ENCODE results near the gene ADAMTS17.

The ADAMTS17 gene

DNA sequence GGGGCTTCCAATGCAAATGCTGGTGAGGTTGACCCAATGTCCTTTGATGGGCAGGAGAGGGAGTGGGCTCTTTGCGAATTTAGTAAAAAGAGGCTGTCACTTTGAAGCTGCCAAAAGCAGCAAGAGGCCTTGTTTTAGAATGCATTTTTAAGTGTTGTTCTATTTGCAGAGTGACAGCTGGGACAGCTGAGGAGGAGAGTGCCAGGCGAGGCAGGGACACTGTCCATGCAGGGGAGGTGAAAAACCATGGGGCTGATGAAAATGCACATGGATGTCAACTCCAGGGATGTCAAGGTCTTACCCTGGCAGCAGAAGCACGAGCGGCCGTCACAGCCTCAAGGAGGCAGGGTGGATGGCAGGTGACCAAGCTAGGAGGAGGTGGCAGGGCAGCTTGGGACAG is 279.8 kb downstream of the ADAMTS17 start:
- no peak for DNase-seq

DNA sequence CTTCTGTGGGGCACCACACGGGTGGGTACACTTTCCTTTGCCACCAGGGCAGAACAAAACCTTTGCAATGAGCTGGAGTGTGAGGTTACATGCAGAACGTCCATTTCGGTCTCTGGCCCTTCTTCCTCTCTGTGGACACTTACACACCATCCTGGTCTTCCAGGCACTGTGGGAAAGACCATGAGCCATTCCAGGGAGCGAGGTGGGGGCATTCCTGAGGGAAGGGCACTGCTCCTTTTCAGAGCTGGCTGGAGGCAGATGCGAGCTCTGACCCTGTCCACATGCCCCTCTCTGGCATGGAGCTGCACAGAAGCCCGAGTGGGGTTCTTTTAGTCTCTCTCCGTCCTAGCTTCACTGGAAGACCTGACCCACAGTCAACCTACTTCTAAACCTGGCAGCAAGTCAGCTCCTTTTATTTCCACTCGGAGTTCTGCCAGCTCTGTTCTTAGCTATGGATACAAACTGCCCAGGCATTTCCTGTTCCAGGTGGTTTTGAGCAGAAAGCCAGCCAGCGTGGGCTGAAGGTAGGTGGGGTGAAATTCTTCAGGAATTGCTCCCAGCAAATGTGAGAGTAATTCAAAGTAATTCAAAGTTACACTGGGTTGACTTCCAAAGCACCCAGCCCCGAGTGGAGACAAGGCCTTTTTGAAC is 281.4 kb downstream of the ADAMTS17 start:
- no peak for DNase-seq

DNA sequence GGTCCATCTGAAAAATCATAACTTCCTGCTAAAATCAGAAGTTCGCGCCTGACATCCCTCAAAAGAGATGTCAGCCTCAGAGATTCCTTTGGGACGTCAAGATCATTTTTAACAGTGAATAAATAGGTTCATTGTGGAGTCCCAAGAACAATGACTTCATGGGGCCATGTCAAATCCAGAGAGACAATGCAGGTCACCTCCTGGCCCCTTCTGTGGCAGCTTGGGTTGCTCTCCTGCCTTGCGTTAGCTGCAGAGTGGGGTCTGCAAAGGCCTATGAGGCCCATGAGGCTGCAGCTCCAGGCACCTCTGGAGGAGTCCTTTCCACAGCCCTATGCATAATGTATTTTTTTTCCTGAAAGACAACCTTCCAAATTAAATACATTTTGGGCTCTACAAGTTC is 282.3 kb downstream of the ADAMTS17 start:
- DNase-seq = no peak

DNA sequence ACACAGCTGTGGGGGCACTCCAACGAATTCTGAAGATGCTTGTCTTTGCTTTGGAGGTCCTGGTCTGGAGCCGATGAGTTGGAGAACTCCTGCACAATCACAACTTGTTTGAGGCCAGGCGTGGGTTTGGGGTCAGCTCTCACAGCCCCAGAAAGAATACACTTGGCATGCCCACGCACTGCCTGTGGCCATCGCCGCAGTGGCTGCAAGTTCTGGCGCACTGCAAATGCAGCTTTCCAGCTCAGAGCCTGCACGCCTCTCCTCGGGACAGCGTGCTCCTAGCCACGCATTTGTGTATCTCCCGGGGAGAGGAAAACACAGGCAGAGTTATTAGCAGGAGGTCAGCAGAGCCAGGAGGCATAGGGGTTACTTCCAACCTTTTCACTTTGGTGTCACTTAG is 282.7 kb downstream of the ADAMTS17 start:
- DNase-seq = no peak

DNA sequence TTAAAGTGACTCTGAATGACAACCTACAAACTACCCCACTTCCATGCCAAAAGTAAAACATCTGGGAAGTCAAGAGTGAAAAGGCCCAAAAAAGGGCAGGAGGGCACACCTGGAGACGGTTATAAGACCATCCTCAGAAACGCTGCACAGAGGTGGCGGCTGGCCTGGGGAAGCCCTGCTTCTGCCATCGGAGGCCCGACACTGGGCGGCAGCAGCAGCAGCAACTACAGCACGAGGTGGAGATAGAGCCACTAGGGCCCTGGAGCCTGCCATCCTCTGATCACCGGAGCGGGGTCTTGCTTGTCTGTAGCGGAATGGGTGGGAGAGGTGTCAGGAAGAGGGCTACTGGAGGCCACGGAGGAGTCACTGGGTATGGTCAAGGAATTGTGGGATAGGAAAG is 283.3 kb downstream of the ADAMTS17 start:
- DNase-seq = no peak

DNA sequence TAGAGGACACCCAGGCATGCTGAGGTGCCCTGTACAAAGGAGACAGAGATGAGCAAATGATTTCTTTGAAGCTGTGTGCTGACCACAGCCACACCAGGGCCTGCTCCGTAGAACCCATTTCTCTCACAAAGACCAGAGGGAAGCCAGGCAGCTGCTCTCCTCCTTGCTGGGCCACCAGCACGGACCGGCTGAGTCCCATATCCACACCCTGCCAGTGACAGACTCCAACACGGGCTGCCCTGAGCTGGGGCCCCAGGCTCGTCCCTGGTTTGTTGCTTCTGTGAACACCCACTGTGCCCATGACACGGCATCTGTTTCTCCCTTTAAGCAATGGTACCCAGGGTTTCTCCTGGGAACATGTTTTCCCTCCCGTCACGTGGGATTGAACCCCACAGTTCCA is 284.5 kb downstream of the ADAMTS17 start:
- no peak for DNase-seq

DNA sequence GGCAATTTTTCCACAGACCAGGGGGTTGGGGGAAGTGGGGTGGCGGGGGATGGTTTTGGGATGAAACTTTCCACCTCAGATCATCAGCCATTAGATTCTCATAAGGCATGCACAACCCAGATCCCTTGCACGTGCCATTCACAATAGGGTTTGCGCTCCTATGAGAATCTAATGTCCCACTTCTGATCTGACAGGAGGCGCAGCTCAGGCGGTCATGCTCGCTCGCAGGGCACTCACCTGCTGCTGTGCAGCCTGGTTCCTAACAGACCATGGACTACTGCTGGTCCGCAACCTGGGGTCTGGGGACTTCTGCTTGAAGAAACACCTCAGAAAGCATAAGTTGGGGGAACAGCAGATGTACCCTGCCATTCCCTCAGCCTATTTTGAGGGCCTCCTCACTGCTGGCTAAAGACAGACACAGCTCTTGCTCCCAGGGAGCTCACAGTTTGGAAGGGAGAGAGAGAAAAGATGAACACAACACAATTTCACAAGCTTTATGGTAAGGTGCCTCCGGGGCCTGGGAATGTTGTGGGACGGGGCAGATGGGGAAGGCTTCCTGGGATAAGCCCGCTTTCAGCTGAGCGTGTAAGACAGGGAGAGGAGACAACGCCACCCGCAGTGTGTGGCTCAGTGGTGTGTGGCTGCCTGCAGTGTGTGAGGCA is 285.2 kb downstream of the ADAMTS17 start:
- DNase-seq = no peak

DNA sequence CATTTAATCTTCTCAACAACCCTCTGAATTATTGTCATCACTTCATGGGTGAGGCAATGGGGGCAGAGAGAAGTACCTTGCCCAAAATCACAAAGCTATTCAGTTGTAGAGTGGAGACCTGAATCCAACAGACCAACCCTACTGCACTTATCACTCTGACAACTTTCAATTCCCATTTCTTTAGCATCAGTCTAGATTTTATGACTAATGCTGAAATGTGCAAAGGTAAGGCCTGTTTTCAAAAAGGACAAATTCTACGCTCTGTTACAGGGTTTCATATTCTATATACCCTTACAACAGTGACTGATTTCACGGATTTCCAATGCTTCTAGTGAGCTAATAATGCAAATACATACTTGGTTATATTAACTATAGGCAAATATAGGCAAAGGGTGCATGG is 286.0 kb downstream of the ADAMTS17 start:
- DNase-seq = no peak

DNA sequence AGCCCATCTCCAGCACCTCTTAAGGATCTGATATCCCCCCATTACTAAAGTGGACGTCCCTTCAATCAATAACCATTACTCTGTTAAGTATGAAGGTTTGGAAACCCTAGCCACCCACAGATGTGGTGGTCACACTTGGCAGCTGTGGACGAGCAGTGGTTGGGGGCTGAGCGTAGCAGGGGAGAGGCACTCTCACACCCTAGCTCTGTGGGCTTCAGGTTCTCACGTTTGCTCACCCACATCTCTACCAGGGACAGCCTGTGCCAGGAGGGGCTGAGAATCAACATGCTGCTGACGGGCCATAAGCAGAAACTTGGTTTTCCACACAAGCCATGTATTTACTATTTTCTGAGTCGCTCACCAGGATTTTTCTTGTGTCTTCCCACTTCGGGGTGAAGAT is 287.2 kb downstream of the ADAMTS17 start:
- no peak for DNase-seq

DNA sequence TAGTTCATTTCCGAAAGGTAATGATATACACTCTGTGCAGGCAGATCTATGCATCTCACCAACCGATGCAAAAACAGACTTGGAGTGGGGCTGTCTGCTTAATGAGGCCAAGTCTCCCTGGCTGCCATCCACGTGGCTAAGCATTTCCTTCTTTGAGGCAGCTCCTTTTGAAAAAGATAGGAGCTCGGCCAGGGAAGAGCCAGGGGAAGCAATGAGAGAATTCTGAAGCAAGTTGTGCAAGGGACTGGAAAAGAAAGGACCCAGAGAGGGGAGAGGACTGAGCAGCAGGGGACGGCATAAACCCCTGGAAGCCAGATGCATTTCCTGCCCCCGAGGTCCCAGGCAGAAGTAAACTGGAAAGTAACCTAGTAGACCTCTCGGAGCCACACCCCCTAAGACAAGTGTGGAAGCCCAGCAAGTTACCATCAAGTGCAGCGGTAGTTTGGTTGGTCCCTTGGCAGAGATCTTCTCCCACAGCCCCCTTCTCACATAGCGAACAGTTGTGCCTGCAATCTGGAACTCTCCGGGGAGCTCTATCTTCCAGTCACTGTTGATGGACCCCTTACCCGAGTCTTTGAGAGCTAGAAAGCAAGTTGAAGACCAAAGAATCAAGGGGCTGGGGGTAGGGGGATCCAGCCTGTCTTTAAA is 288.2 kb downstream of the ADAMTS17 start:
- no peak for DNase-seq

DNA sequence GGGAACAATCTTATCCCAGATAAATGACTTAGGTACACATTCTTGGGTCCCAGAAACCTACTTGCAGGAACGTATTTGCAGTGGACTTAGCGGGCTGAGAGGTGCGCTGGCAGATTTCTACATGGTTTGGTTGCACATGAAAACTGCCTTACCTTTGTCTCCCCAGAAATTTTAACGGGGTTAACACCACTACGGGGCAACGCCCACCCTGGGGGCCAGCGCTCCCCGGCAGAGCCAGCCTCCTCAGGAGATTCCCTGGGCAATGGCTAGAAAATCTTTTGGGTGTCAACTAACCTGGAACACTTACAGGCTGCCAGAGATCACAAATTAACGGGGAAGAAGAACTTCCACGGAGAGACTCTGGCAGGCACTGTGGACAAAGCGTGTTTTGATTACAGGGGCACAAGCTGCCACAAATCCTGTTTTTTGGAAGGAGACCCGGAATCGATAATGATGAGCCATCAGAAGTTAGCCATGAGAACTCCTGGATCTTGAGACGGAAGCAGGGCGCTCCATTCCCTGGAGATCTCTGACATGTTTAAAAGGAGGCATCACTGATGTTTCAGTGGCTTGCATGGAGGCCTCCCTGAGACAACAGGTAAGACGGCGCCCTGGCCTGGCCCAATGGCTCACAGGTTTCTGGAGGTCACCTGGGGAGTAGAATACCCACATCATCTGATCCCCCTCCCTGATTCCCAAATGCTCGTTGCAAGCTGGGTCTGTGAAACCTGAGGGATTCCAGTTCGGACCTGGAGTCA is 288.9 kb downstream of the ADAMTS17 start:
- no peak for DNase-seq

DNA sequence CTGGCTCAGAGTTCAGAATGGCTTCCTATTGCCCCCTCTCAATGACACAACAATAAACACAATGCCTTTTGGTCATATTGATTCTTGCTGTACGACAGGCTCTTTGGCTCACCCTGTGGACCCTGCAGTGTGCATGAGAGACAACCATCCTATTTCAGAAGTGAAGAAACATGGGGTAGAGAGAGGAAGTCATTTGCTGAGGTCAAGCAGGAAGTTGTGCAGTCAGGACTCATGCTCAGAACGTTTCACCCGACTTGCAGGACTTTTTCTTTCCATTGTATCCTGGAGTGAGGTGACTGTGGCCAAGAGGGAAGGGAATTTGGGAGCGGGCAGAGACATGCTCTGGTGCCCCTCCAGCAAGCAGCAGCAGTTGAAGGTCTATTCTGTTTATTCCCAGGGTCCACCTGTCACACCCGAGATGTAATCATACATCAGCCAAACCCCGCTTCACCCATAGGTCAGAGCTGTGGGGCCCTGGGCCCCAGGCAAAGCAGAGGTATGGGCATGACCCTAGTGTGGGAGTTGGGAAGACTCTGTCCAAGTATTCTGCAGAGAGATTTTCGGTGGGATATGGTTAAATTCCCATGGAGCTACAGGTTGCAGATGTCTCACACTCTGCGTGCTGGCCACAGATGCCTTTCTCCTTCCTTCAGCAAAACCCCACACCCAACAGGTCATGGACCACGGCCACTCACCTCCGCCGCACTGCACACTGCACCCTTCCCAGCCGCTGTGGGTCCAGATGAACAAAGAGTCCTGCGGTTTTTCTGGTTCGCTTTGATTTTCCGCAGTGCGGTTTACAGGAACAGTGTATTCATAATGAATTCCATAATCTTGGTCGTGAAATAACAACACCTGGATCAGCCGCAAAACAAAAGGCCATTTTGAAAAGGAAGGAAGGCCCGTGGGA is 290.6 kb downstream of the ADAMTS17 start:
- no peak for DNase-seq

DNA sequence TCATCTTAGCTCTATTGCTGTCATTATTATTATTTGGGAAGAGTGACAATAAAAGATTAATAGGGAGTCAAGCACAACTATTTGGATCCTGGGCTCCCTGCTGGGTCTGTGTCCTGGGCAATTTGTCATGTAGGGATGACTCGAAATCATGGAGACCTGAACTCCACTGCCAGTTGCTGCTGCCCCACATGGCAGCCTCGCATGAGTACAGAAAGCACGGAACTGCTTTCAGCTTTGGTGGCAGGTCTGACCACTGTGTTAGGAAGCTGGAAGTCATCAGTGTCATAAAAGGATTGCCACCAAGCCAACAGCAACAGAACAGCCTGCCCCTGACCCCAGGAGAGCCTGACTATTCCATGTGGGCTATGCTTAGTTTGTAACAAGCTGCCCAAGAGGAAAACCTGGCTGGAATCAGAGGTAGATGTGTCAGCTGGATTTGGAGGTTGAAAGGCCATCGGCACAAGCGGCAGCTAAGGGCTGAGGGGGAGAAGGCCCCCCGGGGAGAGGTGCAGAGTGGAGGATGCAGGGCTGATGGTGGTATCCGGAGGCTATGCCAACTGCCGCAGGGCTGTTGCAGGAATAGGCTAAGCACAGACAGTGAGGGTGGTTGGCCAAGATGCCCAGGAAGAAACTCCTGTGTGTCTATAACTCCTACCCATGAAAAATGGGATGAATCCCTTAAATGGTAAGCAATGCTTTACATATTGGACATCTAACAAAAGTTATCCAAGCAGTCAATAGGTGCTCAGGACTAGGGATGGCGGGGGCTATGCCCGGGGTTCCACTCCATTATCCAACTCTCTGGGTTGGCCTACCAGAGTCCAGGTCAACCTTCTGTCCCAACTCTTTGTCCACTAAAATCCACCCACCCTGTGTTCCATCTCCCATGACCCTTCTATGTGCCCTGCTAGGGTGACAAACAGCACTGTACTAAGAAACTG is 291.6 kb downstream of the ADAMTS17 start:
- DNase-seq = no peak

DNA sequence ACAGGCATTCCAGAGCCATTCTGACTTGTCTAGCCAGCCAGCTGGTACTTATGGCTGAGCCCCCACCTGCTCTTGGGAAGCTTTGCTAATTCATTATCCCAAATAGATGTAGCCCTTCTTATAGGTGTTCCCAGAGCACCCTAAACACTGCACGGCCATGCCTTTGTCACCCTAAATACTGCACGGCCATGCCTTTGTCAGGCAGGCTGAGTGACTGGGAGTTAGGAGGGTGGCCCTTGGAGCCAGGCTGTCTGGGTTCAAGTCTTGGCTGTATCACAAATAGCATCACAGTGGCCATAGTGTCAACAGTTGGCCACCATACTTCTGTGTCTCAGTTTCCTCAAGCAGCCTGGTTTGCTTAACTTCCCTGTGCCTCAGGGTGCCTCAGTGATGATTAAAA is 292.3 kb downstream of the ADAMTS17 start:
- no peak for DNase-seq

DNA sequence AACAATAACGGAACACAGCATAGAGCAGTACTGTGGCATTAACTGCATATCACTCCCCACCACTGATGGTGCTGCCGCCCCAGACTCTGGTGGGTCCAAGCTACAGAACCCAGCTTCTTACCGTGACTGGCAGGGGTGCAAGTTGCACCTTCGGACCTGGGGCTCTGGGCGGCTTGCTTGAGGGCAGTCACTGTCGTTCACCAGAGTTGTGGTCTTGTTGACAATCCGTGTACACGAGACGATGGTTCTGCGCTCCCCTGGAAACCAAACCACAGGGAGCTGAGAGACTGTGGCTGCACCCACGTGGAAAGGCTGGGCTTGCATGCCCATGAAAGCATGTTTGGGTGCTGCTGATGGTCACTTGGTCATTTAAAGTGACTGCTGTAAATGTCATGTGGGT is 293.0 kb downstream of the ADAMTS17 start:
- no peak for DNase-seq

DNA sequence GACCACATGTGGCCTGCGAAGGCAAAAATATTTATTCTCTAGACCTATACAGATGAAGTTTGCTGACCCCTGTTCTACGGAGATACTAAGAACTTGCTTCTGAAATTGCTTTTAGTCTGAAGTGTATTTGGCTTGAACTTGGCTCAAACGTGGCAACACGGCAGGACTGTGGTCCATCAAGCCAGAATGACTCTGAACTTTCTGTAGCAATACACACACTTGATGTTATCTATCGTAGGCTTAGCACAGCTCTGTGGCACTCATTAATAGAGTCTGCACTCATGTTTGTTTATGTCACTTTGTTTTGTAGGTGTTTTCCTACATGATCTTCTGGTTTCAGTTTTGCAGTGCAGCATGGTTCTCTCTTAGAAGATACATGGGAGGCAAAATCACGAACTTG is 298.1 kb downstream of the ADAMTS17 start:
- DNase-seq = no peak

DNA sequence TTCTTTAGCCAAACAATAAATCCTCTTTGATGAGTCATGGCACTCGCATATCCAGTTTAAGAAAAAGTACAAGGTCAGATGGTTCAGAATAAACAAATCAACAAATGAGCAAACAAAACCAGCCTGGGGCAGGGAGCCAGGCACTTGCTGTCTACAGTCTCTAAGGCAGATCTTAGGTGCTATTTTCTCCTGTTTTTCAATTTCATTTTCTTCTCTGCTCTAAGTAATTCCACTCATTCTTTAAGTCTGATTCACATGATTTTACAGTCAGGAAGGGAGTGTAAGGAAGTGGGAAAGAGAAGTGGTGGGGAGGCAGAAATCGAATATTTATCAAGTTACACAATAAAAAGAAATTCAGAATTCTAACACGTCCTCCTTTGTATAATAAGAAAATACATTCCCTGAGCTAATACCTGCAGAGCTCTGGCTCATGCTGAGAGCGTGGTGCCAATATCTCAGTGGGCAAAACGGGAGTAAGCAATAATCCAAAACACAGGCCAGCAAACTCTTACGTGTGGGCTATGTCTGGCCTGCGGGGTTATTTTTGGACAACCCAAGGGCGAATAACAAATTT is 298.6 kb downstream of the ADAMTS17 start:
- DNase-seq = no peak

DNA sequence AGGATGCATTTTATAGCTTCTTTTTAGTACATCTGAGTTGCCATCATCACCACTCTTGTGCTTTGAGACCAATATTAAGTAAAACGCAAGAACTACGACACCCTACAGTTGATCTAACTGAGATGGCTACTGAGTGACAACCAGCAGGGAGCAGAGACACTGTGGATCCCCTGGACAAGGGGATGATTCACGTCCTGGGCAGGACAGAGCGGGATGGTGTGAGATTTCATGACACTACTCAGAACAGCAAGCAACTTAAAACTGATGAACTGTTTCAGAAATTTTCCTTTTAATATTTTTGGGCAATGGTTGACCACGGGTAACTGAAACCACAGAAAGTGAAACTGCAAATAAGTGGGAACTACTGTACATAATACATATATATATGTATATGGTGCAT is 299.2 kb downstream of the ADAMTS17 start:
- DNase-seq = no peak

DNA sequence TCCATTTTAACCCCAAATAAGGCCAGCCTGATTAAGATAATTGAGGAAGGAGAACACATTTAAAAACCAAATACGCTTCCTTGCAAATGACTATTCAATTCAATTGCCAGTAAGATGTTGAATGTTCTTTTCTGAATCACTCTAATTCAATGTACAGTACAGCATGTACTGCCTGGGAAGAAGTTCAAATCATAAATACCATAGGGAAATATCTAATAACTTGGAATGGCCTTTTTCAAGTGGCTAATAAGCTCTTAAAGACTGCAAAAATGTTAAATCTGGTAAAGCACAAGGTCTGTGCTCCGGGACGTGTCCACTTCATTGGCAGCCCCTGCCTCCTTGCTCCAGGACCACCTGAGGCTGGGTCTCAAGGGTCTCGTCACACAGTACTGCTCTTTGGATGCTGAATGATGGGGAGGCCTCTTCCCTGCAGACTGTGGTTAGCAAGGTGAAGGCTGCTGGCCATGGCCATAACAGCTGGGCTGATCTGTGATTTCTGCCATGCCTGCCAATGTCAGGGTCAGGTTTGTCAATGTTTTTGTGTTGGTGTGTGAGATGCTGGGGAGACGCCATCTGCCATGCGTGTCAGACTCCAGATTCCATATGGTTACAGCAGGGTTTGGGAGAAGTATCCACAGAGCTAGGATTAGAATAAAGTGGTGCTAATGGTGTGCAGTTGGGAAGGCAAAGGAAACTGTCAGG is 300.5 kb downstream of the ADAMTS17 start:
- no peak for DNase-seq

DNA sequence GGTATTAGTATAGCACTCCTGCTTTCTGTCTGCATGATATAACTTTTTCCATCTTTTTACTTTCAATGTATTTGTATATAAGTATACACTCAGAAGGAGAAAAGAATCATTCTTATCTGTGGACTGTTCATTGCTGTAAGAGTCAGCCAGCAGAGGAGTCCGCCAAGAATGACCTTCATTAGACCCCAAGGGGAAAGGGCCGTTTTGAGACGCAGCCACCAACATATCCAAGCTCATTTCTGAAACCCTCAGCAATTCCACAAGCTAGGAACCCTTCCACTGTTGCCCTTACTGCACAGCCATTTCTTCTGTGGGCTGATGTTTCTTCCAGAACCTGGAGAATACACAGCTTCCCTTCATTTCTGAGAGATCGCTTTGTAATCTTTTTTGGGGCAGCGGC is 301.8 kb downstream of the ADAMTS17 start:
- DNase-seq = no peak

DNA sequence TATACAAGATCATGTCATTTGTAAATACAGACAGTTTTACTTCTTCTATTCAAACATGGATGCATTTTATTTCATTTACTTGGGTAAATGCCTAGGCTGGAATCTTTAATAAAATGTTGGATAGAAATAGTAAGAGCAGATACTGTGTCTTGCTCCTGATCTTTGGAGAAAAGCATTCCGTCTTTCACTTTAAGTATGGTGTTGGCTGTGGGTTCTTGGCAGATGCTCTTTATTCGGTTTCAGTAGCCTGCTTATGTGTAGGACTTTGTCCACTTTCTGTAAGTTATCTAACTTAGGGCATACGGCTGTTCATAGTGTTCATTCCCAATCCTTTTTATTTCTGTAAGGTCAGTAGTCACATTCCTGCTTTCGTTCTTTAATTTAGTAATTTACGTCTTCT is 303.0 kb downstream of the ADAMTS17 start:
- no peak for DNase-seq

Measured in CD4-positive, alpha-beta T cell treated with Interferon gamma for 1 hour (primary cell).